GM19324 (cell line): ENCODE measurements around the gene ANO1.
"Not testable (repeated sequence)": the region's sequence is repeated elsewhere in the genome, so short reads cannot be mapped to it uniquely, and the experiment has no call there.

ENCODE experiments used
- ATAC-seq: cut with Tn5 transposase; IDR thresholded peaks from one replicate; pipeline ENCODE4 v1.9.1; 2021; ENCODE audit warnings: mild to moderate bottlenecking, moderate library complexity; ENCODE audit not compliant: unreplicated experiment, low FRiP score

ANO1 gene

DNA sequence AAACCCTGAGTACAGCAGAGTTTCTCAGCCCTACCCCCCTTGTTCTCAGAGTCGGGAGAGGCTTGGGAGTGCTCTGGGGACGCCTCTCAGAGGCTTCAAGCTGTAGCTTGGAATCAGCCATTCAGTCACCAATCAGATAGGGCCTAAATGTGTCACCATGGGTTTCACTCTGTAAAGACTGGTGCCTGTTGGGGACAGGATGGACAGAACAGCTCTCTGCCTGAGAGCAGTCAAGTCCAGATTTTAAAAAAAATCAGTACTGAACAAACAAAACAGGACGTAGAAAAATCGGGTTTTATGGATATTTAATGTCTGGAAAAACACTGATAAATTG, 126.3 kb downstream of the ANO1 start:
- no peak for ATAC-seq

DNA sequence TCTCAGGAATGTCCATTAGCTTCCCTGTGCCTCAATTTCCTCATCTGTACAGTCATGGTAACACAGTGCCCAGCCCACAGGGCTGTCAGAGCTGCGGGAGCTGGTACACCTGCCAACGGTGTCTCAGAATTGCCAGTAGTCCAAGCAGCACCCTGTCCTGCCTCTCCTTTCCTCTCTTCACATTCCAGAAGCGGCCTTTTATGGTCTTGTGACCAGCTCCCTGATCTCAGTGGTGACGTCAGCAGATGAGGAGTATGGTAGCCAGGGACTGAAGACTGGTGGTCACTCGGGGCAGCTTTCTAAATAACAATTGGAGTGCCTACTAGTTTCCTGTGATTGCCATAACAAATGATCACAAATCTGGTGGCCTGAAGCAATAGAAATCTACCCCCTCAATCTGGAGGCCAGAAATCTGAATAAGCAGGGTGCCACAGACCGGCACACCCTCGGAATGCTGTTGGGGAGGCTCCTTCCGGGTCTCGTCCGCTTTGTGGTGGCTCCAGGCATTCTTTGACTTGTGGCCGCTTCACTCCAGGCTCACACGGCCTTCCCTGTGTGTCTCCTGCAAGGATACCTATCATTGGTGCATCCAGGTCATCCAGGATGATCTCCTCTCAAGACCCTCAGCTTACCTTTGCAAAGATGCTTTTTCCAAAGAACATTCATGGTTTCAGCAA, 127.1 kb downstream of the ANO1 start:
- ATAC-seq, result no peak

DNA sequence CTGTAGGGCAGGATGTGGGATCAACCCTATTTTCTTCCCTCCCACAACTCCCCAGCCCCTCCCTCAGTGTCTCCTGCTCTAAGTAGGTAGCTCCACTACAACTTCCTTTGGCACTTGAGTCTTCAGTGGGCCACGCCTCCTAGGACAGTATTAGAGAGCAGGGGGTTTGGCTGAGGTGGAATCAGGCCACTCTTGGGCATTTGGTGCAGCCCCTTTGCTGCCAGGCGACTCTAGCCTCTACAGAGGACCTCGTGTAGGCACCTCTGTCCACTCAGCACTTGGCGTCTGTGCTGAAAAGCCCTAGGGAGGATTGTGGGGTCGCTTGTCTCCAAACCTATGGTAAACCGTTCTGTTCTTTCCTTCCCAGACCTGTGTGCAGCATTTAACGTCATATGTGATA, 127.6 kb downstream of the ANO1 start:
- no peak for ATAC-seq

DNA sequence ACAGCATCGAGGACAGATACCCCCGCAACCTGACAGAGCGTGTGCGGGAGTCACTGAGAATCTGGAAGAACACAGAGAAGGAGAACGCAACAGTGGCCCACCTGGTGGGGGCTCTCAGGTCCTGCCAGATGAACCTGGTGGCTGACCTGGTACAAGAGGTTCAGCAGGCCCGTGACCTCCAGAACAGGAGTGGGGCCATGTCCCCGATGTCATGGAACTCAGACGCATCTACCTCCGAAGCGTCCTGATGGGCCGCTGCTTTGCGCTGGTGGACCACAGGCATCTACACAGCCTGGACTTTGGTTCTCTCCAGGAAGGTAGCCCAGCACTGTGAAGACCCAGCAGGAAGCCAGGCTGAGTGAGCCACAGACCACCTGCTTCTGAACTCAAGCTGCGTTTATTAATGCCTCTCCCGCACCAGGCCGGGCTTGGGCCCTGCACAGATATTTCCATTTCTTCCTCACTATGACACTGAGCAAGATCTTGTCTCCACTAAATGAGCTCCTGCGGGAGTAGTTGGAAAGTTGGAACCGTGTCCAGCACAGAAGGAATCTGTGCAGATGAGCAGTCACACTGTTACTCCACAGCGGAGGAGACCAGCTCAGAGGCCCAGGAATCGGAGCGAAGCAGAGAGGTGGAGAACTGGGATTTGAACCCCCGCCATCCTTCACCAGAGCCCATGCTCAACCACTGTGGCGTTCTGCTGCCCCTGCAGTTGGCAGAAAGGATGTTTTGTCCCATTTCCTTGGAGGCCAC, 128.3 kb downstream of the ANO1 start:
- no peak for ATAC-seq

DNA sequence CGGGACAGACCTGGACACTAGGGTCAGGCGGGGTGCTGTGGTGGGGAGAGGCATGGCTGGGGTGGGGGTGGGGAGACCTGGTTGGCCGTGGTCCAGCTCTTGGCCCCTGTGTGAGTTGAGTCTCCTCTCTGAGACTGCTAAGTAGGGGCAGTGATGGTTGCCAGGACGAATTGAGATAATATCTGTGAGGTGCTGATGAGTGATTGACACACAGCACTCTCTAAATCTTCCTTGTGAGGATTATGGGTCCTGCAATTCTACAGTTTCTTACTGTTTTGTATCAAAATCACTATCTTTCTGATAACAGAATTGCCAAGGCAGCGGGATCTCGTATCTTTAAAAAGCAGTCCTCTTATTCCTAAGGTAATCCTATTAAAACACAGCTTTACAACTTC, 128.9 kb downstream of the ANO1 start:
- no peak for ATAC-seq

DNA sequence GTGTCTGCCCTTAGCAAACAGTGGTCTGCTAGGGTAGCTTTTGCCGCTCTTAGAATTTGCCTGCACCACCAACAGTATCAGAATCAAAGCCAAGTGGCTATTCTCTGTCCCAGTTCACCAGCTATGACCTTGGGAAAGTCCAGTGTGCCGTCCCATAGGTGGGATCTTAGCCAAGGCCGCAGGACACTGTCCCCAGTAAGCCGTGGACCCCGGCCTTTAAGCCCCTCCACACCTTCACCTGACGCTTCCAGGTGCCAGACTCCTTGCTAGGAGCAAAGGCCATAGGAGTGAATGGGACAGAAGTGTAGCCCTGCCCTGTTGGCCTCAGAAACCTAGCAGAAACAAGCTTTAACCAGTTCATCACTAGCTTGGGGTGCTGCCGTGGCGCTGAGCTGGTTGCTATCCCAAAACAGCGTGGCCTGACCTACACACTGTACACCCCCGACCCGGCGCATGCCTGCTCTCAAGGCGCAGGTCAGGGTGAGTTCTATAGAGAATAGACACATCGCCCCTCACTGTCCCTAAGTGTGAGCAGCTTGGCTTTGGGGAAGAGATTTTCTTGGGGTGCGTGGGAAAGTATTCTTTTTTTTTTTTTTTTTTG, 129.5 kb downstream of the ANO1 start:
- no peak for ATAC-seq

DNA sequence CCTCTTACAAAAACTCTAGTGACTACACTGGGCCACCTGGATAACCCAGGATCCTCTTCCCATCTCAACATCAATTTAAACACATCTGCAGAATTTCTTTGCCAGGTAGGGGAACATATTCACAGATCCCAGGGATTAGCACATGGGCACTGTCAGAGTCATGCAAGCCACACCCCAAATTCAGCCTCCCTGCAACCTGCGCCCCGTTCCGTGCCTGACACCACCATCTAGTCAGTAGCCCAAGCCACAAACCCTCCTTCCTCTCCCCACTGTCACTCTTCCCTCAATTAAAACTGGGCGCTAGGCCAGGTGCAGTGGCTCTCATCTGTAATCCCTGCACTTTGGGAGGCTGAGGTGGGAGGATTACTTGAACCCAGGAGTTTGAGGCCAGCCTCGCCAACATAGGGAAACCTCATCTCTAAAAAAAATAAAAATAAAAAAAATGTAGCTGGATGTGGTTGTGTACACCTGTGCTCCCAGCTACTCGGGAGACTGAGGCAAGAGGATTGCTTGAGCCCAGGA, 131.3 kb downstream of the ANO1 start:
- no peak for ATAC-seq

DNA sequence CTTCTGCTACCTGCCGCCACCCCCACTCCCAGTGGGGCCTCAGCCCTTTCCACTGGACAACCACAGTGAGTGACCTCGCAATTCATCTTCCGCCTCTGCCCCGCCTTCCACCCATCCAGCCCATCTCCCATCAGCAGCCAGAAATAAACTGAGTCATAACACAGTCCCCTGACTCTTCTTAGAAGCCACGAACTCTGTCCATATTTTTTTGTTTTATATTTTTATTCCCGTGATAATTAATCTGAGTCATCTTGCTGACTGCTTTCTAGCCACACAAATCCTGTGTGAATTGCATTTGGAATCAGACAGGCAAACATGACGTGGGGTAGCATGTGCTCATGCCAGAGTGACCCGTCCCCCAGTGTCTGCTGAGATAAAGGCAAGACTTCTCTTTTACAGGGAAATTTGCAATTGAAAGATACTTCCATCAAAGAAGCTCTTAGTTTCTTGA, 132.0 kb downstream of the ANO1 start:
- no peak for ATAC-seq

DNA sequence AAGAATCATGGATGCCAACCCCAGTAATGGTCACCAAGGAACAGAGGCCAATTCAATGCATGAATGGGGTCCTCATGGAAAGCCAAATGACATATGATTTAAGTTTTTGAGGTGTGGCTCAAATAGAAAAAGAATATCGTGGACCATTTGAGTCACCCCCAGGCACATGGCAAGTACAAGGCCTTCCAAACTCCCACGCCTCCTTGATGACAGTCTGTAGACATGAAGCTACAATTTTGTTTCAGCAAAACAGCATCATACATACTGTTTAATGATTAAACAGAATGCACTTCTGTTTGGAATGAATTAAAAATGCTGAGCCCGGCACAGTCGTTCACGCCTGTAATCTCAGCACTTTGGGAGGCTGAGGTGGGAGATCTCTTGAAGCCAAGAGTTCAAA, 132.4 kb downstream of the ANO1 start:
- no peak for ATAC-seq

DNA sequence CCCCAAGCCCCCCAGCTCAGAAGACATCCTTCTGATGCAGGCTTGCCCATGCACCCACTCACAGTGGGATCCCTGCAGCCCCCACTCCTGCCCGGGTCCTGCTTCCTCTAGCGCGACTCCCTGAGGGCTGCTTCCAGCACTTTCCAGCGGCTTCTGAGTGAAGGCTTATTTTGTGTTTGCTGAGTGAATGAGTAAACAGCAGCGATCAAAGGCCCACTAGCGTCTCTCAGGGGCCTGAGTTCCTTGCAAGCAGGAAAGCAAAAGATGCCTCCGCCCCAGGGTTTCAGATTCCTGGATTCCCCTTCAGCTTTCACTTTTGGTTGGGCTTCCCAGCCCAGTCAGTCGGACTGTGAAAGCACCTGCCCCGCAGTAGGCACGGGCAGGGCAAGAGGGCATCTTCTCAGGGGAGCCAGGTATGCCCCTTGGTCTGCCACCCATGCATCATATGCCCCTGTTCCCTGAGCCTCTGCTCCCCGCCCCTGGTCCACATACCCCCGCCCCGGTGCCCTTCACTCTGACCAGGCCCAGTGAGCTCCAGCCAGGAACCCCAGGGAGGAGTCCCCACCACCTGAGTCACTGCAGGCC, 134.2 kb downstream of the ANO1 start:
- ATAC-seq, result no peak

DNA sequence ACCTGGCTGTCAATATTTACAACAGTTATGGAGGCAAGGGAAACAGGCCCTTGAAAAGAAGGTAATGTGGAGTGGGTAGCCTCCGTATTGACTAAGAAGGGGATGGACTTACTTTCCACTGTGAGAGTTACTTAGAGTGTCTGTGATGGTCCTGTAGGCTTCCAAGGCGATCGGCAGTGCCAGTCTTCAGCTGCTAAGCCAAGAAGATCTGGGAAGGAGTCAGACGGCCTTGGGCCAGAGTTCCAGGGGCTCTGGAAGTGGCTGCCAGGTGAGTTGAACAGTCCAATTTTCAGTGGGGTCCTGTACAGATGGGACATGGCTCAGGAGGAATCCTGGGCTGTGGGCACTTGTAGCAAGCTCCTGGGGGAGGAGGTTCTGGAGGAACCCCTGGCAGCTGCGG, 139.3 kb downstream of the ANO1 start:
- ATAC-seq, result not testable (repeated sequence)

DNA sequence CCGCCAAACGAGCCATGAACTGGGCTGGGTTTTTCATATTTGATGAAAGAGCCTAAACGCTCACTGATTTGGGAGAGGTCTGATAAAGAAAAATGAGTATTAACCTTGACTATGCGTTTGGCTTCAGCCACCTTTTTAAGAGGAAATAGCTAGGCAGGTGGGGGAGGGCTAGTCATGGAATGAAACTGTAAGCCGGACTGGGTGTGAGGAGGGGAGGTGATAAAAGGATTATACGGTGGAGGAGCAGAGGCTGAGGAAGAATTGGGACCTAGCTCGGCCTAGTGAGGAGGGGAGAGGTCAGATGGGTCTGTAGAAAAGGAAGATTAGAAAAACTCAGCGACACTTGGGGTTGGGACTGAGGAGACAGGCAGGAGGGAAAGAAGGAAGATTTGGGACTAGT, 140.0 kb downstream of the ANO1 start:
- not testable (repeated sequence) for ATAC-seq

DNA sequence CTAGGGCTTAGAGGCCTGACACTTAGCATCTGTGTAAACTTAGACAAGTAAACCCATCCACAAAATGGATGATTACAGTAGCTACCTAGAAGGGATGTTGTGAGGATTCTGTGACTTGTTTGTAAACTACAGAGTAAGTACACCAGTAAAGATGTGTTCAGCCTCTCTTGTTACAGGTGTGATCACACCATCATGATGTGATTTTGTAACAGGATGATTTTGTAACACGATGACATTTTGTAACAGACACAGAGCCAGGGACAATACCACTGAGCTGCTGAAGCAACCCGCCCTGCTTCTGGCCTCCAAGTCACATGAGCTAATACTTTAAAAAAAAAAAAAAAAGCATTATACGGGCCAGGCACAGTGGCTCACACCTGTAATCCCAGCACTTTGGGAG, 142.0 kb downstream of the ANO1 start:
- no peak for ATAC-seq

DNA sequence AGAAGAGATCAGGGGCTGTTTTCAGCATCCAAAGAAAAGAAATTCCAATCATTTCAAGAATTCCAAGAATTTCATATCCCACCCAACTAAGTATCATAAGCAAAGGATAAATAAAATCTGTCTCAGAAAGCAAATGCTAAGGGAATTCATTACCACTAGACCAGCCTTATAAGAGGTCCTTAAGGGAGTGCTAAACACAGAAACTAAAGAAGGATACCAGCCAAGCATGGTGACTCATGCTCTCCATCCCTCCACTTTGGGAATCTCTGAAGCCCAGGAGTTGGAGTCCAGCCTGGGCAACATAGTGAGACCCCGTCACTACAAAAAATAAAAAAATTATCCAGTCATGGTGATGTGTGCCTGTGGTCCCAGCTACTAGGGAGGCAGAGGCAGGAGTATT, 142.8 kb downstream of the ANO1 start:
- ATAC-seq, result no peak

DNA sequence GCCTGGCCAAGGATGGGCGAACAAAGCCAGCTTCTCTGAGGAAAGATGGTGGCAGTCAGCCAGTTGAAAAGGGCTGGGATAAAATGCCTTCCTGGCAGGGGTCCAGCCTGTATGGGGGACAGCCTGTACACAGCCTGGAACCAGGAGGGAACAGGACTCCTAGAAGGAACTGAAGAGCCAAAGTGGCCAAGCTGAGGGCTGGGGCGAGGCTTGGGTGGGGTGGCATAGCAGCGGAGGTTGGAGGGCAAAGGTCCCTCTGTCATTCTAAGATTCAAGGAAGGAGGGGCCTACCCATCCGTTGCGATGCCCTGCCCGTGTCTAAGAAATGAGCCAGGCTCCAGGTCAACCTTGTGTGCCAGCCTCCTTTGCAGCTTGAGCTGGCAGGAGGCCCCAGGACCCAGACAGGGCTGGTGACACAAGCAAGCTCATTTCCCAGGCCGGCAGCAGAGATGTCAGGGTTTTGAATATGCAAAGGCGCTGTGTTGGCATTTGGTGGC, 147.6 kb downstream of the ANO1 start:
- no peak for ATAC-seq

DNA sequence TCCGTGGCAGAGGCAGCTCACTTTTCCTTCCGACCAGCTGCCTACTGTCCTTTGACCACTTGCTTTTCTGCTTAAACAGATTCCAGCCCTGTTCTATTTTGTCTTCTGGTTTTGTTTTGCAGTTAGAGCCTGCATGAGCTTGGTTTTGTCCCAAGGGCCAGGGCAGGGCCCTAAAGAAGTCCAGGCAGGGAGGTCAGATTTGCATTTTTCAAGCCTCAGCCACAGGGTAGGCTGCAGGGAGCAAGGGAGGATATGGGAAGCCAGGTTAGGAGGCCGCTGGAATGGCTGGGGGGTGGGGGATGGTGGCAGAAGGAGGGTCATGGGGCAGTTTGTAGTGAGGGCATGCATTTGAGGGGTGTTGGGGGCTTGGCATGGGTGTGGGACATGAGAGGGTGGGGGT, 148.1 kb downstream of the ANO1 start:
- no peak for ATAC-seq

DNA sequence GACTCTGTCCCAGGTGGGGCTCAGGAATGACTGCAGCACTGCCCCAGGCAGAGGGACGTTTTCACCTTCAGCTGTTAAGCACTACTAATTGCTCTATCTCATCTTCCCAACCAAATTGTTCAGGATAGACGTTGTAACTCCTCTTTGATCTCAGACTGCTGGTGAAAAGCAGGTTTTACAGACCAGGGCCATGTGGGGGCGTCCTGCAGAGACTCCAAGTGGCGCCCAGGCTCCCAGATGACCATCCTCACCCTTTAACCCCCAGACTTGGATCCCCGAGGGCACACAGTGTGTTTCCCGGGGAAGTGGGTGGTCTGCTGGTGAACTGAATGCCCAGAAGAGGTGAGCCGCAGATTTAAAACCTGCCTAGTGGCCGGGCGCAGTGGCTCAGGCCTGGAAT, 148.8 kb downstream of the ANO1 start:
- no peak for ATAC-seq

DNA sequence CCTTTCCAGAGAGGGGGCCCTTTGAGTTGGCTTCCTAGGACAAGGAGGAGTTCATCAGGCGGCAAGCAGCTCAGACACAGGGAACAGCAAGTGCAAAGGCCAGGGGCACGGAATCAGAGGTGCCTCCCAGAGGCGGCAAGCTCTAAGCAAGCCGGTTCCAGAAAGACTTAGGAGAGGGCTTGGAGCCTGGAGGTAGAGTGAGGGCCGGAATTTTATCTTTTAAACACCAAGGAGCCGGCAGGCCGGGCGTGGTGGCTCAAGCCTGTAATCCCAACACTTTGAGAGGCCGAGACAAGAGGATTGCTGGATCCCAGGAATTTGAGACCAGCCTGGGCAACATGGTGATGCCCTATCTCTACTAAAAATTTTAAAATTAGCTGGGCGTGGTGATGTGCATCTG, 151.6 kb downstream of the ANO1 start:
- no peak for ATAC-seq

DNA sequence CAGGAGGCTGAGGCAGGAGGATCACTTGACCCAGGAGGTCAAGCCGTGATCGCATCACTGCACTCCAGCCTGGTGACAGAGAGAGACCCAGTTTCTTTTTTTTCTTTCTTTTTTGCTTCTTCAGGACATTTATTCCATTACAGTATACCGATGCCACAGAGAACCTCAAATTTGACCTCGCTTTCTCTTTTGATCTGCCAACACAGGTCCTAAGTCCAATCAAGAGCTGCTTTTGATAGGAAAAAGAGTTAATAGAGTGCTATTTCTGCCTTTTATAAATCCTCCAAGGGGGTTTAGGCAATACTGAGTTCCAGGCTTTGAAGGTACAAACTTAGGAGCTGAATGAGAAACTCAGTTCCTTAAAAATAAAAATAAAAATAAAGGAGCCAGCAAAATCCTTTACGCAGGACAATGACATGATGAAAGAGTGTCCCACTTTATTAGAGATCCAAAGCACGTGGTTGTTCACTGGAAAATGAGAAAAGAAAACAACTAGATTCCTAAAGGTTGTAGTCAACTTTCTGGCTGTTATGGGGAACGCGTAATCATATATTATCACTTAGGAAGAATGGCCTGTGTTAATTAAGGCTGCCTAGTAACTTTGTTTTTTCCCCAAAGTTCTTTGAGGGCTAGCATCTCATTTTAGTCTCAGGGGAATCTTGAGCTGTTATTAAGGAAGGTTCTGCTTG, 152.2 kb downstream of the ANO1 start:
- no peak for ATAC-seq

DNA sequence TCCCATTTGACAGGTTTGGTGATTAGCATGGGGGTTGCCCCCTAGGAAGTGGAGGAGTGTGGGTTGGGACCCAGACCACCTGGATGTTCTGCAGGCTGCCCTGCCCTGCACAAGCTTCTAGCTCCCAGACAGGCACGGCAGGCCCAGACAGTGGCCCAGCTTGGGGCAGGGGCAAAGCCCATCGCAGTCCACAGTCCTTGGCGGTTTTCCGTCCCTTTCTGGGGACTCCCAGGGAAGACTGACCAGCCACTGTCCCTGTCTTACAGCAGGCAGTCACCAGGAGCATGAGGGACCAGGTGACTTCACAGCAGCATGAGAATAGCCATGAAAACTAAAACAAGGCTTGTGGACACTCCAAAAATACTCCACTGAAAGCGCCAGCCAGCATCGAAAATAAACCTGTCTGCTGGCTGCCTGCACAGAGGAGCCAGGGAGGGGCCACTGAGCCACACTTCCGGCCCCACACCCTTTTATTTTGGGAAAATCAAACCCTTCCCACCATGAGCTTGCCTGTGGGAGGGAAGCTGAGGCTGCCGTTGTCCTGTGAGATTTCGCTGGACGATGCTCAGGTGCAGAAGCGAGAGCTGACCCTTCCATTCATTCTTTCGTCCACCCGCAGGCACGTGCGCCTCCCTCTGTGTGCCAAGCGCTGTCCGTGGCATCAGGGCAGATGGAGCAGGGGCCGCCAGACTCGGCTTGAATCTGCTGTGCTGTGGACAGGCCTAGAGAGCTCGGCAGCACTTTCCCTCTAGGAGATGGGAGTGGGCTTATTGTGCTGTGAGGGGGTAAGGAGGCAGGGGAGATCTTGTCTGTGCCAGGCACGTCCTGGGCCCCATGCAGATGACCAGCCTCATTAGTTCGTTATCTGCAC, 153.0 kb downstream of the ANO1 start:
- no peak for ATAC-seq
